Fibroblast of lung (primary cell): ENCODE results near the gene VGLL4. TPM values are rescaled to one million over a fixed set of nuclear protein-coding genes. Genes with fewer than 3 reads are reported as not detected.

Experiments
- DNase-seq, 2 donors: peaks; one replicate each; pipeline versions ENCODE4 v3.0.0 to v3.0.0-alpha.2; 2010; ENCODE audit warnings: low read depth in 2 of 2
- H2AFZ ChIP-seq: 2 replicates; pipeline ENCODE4 v1.5.1; 2012; ENCODE audit warnings: low read length, control low read depth, inconsistent platforms
- H3K27ac ChIP-seq: 2 replicates; pipeline ENCODE4 v1.5.1; 2011; ENCODE audit warnings: low read length, control low read depth; ENCODE audit not compliant: insufficient read depth
- H3K27me3 ChIP-seq: 2 replicates; pipeline ENCODE4 v1.5.1; 2011; ENCODE audit warnings: mild to moderate bottlenecking, low read length; ENCODE audit not compliant: control insufficient read depth, insufficient read depth
- H3K36me3 ChIP-seq: 2 replicates; pipeline ENCODE4 v1.5.1; 2011; ENCODE audit warnings: low read length; ENCODE audit not compliant: control insufficient read depth, insufficient read depth
- H3K4me1 ChIP-seq: 2 replicates; pipeline ENCODE4 v1.5.1; 2011; ENCODE audit warnings: low read length; ENCODE audit not compliant: control insufficient read depth, insufficient read depth; ENCODE audit errors: extremely low read depth
- H3K4me2 ChIP-seq: 2 replicates; pipeline ENCODE4 v1.5.1; 2011; ENCODE audit warnings: low read length, control low read depth; ENCODE audit not compliant: insufficient read depth; ENCODE audit errors: extremely low read depth
- H3K4me3 ChIP-seq, 4 experiments: fragments of 200-600 bp in 1 of 4; sonication (generic) in 1 of 4; replicated peaks in 1 of 4; 2 replicates each; pipeline ENCODE4 v1.5.1; 2011 to 2016; ENCODE audit warnings: low read length in 4 of 4, low read depth in 3 of 4, mild to moderate bottlenecking in 3 of 4, control low read depth in 2 of 4, inconsistent platforms in 1 of 4, mixed read lengths in 1 of 4; ENCODE audit not compliant: insufficient read depth in 1 of 4; ENCODE audit errors: control extremely low read depth in 1 of 4
- H3K79me2 ChIP-seq: 2 replicates; pipeline ENCODE4 v1.5.1; 2012; ENCODE audit warnings: mild to moderate bottlenecking, low read length, inconsistent platforms; ENCODE audit not compliant: control insufficient read depth, insufficient read depth
- H3K9ac ChIP-seq: 2 replicates; pipeline ENCODE4 v1.5.1; 2011; ENCODE audit warnings: mild to moderate bottlenecking, low read length, control low read depth; ENCODE audit not compliant: insufficient read depth
- H3K9me3 ChIP-seq: 2 replicates; pipeline ENCODE4 v1.5.1; 2012; ENCODE audit warnings: low read depth, low read length; ENCODE audit not compliant: control insufficient read depth, insufficient read depth
- H4K20me1 ChIP-seq: 2 replicates; pipeline ENCODE4 v1.5.1; 2011; ENCODE audit warnings: low read length; ENCODE audit not compliant: control insufficient read depth, insufficient read depth; ENCODE audit errors: extremely low read depth
- EZH2 ChIP-seq: IDR thresholded peaks from 2 replicates; pipeline ENCODE4 v1.5.1; 2012; ENCODE audit warnings: low read length, control low read depth, mild to moderate bottlenecking; ENCODE audit errors: missing control alignments
- polyA plus RNA-seq, 2 donors: library from polyadenylated mRNA; depleted of rRNA in 1 of 2; stranded (reverse) in 1 of 2; unstranded in 1 of 2; fragments of >200 nt; gene quantifications; 2 replicates each; pipeline ENCODE4 v1.2.1, GENCODE V29; 2011 to 2012; ENCODE audit warnings: missing spikeins in 1 of 2
- total RNA-seq: library from RNA; depleted of rRNA; stranded (reverse); fragments of >200 nt; gene quantifications from 2 replicates; pipeline ENCODE4 v1.2.1, GENCODE V29; 2014
- TF ChIP-seq, protein P1 (sequence below), 2 donors: IDR thresholded peaks in 1 of 2; conservative IDR thresholded peaks in 1 of 2; 1 replicate in 1 of 2; 2 replicates in 1 of 2; pipeline ENCODE4 v1.5.1; 2011 to 2012; ENCODE audit warnings: low read length in 2 of 2, control low read depth in 1 of 2, inconsistent platforms in 1 of 2, low read depth in 1 of 2, mild to moderate bottlenecking in 1 of 2

Gene VGLL4
- total and polyA plus RNA-seq, 2 donors (not counting 1 experiment from before 2014, with no cell fraction given): 18.4 to 34.7 TPM

DNA sequence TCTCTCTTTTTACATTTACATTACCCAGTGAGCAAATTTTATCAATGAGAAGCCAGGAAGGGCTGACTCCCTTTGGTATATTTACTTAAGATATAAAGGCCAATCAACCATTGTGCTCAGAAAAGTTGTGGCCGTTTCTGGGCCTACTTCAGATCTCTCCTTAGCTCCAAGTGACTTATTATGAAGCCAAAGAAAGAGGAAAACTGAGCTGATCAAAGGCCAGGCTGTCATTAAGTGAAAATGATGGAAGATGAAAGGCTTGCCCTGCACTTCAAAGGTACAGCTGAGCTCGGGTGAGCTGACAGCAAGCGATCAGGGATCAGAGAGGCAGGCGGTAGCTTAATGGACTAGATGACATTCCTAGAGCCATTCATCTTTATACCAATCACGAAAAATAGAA is 24.8 kb downstream of the VGLL4 start:
- no peak for TF ChIP-seq EZH2
- TF ChIP-seq, protein P1, sequence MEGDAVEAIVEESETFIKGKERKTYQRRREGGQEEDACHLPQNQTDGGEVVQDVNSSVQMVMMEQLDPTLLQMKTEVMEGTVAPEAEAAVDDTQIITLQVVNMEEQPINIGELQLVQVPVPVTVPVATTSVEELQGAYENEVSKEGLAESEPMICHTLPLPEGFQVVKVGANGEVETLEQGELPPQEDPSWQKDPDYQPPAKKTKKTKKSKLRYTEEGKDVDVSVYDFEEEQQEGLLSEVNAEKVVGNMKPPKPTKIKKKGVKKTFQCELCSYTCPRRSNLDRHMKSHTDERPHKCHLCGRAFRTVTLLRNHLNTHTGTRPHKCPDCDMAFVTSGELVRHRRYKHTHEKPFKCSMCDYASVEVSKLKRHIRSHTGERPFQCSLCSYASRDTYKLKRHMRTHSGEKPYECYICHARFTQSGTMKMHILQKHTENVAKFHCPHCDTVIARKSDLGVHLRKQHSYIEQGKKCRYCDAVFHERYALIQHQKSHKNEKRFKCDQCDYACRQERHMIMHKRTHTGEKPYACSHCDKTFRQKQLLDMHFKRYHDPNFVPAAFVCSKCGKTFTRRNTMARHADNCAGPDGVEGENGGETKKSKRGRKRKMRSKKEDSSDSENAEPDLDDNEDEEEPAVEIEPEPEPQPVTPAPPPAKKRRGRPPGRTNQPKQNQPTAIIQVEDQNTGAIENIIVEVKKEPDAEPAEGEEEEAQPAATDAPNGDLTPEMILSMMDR (conservative IDR thresholded peaks at IDR 0.05 in 1 of 2, IDR thresholded peaks at IDR 0.05 in 1 of 2; ENCODE audit: low read depth in 1 of 2, low read length in 2 of 2): no peak
- Histone ChIP-seq H3K27me3 (no peaks in the 10 kb centered on the region), H3K4me3 (no peak overlapping the region), H3K79me2 (peaks cover 79% of the 10 kb centered on the region), H4K20me1 (no peaks in the 10 kb centered on the region), H3K27ac (no peak overlapping the region), H3K4me1 (peaks cover 3% of the 10 kb centered on the region), H3K4me2 (no peak overlapping the region), H3K9me3 (no peaks in the 10 kb centered on the region), H3K9ac (no peak overlapping the region), H2AFZ (no peak overlapping the region), H3K36me3 (no peaks in the 10 kb centered on the region)
- no peak for DNase-seq

DNA sequence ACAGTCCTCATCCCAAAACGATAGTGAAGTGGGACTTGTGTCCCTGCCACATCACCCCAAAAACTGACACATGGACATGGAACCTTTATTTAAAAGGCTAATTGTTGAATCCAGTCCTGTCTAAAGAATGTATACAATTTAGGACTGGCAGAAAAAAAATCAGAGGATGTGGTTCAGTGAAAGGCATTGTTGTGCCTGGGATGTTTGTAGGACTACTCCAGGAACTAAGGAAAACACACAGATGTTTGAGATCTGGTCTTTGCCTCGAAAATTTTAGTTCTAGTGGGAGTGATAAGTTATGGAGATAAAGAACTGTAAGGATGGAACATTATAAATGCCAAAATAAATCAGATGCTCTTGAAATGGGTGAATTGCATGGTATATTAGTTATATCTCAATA is 27.2 kb downstream of the VGLL4 start:
- Histone ChIP-seq H3K79me2 (peaks cover 80% of the 10 kb centered on the region), H3K4me3 (no peak overlapping the region), H2AFZ (no peak overlapping the region), H3K27me3 (no peaks in the 10 kb centered on the region), H3K9ac (no peak overlapping the region), H3K4me1 (peaks cover 5% of the 10 kb centered on the region), H3K36me3 (no peaks in the 10 kb centered on the region), H4K20me1 (no peaks in the 10 kb centered on the region), H3K27ac (no peak overlapping the region), H3K9me3 (no peaks in the 10 kb centered on the region), H3K4me2 (no peak overlapping the region)
- TF ChIP-seq, protein P1 (conservative IDR thresholded peaks at IDR 0.05 in 1 of 2, IDR thresholded peaks at IDR 0.05 in 1 of 2; ENCODE audit: low read depth in 1 of 2, low read length in 2 of 2): no peak
- TF ChIP-seq EZH2: no peak
- DNase-seq: peak in 1 of 2 donors; percentile 30

DNA sequence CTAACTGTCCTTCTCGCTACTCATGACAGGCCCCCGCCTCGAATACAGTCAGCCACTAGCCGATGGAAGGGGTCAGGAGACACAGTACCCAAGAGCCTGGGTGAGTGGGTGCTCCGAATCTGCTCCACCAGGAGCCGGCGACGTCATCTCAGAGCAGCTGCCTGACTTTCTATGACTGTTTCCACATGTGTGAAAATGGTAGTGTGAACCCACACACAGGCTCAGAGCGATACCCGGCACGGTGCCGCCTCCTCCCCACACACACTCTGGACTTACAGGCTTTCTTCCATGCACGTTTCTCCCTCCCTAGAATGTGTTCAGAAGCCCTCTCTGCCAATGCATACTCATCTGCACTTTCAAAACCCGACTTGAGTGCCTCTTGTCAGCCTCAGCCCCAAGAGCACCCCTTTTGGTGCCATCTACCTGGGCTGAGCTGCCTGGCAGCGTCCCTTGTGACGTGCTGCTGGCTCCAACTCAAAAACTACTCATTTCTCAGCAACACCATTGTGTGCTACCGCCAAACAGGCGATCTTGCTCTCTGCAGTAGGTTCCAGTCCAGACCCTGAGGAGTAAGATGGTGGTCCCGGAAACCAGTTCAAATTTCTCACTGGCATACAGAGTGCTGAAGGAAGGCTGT is 29.7 kb downstream of the VGLL4 start:
- Histone ChIP-seq H3K79me2 (peaks cover 81% of the 10 kb centered on the region), H3K4me1 (peaks cover 5% of the 10 kb centered on the region), H3K9me3 (no peaks in the 10 kb centered on the region), H2AFZ (no peak overlapping the region), H3K4me2 (no peak overlapping the region), H4K20me1 (no peaks in the 10 kb centered on the region), H3K36me3 (no peaks in the 10 kb centered on the region), H3K4me3 (no peak overlapping the region), H3K27me3 (no peaks in the 10 kb centered on the region), H3K9ac (no peak overlapping the region), H3K27ac (no peak overlapping the region)
- no peak for DNase-seq
- no peak for TF ChIP-seq EZH2
- TF ChIP-seq, protein P1 (conservative IDR thresholded peaks at IDR 0.05 in 1 of 2, IDR thresholded peaks at IDR 0.05 in 1 of 2; ENCODE audit: low read depth in 1 of 2, low read length in 2 of 2): no peak
